ENCODE measurements around the gene CFD. TPM values are rescaled to one million over a fixed set of nuclear protein-coding genes. Genes with fewer than 3 reads are reported as not detected.

CFD gene
- total RNA-seq, 1 donor from 2014 or later = 1,680 TPM

DNA sequence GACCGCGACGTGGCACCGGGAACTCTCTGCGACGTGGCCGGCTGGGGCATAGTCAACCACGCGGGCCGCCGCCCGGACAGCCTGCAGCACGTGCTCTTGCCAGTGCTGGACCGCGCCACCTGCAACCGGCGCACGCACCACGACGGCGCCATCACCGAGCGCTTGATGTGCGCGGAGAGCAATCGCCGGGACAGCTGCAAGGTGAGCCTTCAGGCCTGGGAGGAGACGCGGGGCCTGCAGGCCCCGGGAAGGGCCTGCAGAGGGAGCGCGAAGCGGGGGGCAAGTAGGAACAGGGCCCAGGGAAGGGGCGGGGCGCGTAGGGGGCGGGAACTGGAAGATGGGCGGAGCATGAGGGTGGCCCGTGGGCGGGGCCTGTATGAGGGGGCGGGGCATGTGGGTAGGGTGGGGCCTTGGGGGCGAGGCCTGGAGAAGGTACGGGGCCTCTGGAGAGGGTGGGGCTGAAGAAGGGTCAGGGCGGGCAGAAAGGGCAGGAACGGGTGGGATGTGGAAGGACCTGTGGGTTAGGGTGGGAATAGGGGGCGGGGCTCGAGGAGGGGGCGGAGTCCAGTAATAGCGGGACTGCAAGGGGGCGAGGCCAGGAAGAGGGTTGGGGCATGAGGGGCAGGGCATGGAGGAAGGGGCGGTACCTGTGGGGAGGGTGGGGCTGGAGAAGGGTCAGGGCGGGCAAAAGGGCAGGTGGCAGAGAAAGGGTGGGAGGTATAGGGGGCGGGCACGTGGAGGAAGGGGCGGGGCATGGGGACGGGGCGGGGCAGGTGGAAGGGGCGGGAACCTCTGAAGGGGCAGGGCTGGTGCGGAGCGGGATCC lies 2.5 kb downstream of the CFD start:
- intact Hi-C loops (cut with DNase I) = loop anchor here (5.0 to 10.0 kb wide), 2 partner anchors 87 to 120 kb away; partner anchors contain the start of gene WDR18
- H3K4me3 ChIP-seq = peak overlapping the region in 1 of 2 donors; percentile 35

DNA sequence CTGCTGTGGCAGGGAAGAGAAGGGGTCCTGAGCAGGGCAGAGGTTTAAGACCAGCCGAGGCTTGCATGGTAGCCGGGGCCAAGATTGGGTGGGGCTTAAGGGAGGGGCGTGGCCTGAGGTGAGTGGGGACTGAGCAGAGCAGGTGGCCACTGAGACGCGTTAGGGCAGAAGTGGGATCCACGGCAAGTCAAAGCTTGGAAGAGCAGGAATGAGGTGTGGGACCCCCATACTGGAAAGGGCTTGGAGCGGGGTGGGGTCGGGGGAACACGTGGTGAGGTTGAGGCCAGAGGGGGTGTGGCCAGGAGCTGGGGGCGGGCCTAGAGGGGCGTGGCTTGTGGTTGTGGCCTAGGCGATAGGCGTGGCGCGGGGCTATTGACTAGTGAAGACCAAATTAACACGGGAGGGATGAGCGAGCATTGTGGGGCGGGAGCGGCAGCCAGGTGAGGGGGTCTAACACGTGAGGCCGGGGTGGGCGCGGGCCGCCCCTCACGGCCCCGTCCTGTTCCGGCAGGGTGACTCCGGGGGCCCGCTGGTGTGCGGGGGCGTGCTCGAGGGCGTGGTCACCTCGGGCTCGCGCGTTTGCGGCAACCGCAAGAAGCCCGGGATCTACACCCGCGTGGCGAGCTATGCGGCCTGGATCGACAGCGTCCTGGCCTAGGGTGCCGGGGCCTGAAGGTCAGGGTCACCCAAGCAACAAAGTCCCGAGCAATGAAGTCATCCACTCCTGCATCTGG lies 3.3 kb downstream of the CFD start:
- H3K4me1 ChIP-seq = peaks cover 0 to 11% of the 10 kb centered on the region in 2 donors
- peak overlapping the region in 1 of 2 donors; percentile 35 for H3K4me3 ChIP-seq

More for the DNA sequence above, 2.5 kb downstream of the CFD start:
- H3K9me3 ChIP-seq = no peaks in the 10 kb centered on the region
- H3K27ac ChIP-seq = no peak overlapping the region
- H3K36me3 ChIP-seq = peaks cover 0 to 1% of the 10 kb centered on the region in 2 donors
- TF ChIP-seq, protein P1, sequence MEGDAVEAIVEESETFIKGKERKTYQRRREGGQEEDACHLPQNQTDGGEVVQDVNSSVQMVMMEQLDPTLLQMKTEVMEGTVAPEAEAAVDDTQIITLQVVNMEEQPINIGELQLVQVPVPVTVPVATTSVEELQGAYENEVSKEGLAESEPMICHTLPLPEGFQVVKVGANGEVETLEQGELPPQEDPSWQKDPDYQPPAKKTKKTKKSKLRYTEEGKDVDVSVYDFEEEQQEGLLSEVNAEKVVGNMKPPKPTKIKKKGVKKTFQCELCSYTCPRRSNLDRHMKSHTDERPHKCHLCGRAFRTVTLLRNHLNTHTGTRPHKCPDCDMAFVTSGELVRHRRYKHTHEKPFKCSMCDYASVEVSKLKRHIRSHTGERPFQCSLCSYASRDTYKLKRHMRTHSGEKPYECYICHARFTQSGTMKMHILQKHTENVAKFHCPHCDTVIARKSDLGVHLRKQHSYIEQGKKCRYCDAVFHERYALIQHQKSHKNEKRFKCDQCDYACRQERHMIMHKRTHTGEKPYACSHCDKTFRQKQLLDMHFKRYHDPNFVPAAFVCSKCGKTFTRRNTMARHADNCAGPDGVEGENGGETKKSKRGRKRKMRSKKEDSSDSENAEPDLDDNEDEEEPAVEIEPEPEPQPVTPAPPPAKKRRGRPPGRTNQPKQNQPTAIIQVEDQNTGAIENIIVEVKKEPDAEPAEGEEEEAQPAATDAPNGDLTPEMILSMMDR (IDR thresholded peaks at IDR 0.05) = no peak
- DNase-seq (ENCODE audit: low spot score in 2 of 2) = no peak
- peaks cover 24% of the 10 kb centered on the region for H3K27me3 ChIP-seq
- H3K4me1 ChIP-seq = peaks cover 0 to 11% of the 10 kb centered on the region in 2 donors

DNA sequence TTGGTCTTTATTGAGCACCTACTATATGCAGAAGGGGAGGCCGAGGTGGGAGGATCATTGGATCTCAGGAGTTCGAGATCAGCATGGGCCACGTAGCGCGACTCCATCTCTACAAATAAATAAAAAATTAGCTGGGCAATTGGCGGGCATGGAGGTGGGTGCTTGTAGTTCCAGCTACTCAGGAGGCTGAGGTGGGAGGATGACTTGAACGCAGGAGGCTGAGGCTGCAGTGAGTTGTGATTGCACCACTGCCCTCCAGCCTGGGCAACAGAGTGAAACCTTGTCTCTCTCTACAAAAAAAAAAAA lies 3.8 kb downstream of the CFD start:
- TF ChIP-seq, protein P1 (IDR thresholded peaks at IDR 0.05) = no peak
- peaks cover 24% of the 10 kb centered on the region for H3K27me3 ChIP-seq

More for the DNA sequence above, 3.3 kb downstream of the CFD start:
- TF ChIP-seq, protein P1 (IDR thresholded peaks at IDR 0.05) = no peak
- peak in 1 of 2 donors; percentile 78 for DNase-seq (ENCODE audit: low spot score in 2 of 2)
- intact Hi-C loops (cut with DNase I) = loop anchor here (5.0 to 10.0 kb wide), 2 partner anchors 88 to 120 kb away; partner anchors contain the start of gene WDR18
- Histone ChIP-seq H3K36me3 (peaks cover 3 to 8% of the 10 kb centered on the region in 2 donors), H3K27ac (no peak overlapping the region), H3K9me3 (no peaks in the 10 kb centered on the region), H3K27me3 (peaks cover 24% of the 10 kb centered on the region)

DNA sequence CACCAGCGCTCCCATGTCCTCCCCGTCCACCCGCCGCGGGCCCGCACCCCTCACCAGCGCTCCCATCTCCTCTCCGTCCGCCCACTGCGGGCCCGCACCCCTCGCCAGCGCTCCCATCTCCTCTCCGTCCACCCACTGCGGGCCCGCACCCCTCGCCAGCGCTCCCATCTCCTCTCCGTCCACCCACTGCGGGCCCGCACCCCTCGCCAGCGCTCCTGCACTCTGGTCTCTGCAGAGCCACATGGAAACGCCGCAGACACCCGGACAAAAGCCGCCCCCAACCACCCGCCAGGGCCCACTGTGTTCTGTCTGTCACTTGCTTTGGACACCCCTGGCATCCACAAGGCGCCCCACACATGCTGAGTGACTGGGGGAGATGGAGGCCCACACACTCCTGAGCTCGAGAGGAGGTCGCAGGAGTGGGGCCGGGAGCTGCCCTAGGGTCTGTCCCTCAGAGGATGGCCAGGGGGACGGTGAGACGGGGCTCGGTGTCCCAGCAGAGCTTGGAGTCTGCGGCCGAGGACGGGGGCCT lies 7.4 kb downstream of the CFD start:
- peaks cover 23 to 29% of the 10 kb centered on the region in 2 donors for H3K36me3 ChIP-seq

More for the DNA sequence above, 3.8 kb downstream of the CFD start:
- Histone ChIP-seq H3K36me3 (peaks cover 8 to 13% of the 10 kb centered on the region in 2 donors), H3K4me3 (peak overlapping the region in 1 of 2 donors; percentile 35), H3K4me1 (peaks cover 0 to 11% of the 10 kb centered on the region in 2 donors), H3K27ac (peak overlapping the region in 1 of 2 donors; percentile 27), H3K9me3 (no peaks in the 10 kb centered on the region)
- intact Hi-C loops (cut with DNase I) = loop anchor here (5.0 to 10.0 kb wide), 2 partner anchors 88 to 119 kb away; partner anchors contain the start of gene WDR18
- no peak for DNase-seq (ENCODE audit: low spot score in 2 of 2)

More for the DNA sequence above, 7.4 kb downstream of the CFD start:
- Histone ChIP-seq H3K27ac (no peak overlapping the region), H3K9me3 (no peaks in the 10 kb centered on the region), H3K27me3 (peaks cover 2% of the 10 kb centered on the region), H3K4me1 (peaks cover 4 to 13% of the 10 kb centered on the region in 2 donors), H3K4me3 (no peak overlapping the region)
- intact Hi-C loops (cut with DNase I) = loop anchor here (10.0 kb wide), 1 partner anchor 92 kb away; no protein-coding TSS in a partner anchor
- DNase-seq (ENCODE audit: low spot score in 2 of 2) = no peak
- TF ChIP-seq, protein P1 (IDR thresholded peaks at IDR 0.05) = no peak
